Neural cell (in vitro differentiated cells): Measurements from ENCODE around the gene APOL6. TPM values are rescaled to one million over a fixed set of nuclear protein-coding genes. Genes with fewer than 3 reads are reported as not detected.

Source experiments
- H2AFZ ChIP-seq: fragments of 200-600, 300-800 bp; sonication (generic), shearing (Covaris generic); 2 replicates; pipeline ENCODE4 v1.6.0; 2014; ENCODE audit warnings: low read depth, mild to moderate bottlenecking, antibody characterized with exemption, low read length, moderate library complexity
- H3F3A ChIP-seq: fragments of 200-600 bp; shearing (Covaris generic); 2 replicates; pipeline ENCODE4 v1.6.1; 2016; ENCODE audit warnings: mild to moderate bottlenecking, moderate library complexity, mixed read lengths, antibody characterized with exemption, low read length; ENCODE audit not compliant: insufficient read depth, poor library complexity, severe bottlenecking
- H3K27ac ChIP-seq: fragments of 200-600, 300-800 bp; sonication (generic), shearing (Covaris generic); 2 replicates; pipeline ENCODE4 v1.5.1; 2014; ENCODE audit warnings: mild to moderate bottlenecking, low read length, moderate library complexity
- H3K27me3 ChIP-seq: fragments of 300-800, 200-600 bp; sonication (generic), shearing (Covaris generic); 2 replicates; pipeline ENCODE4 v1.6.0; 2014; ENCODE audit warnings: mild to moderate bottlenecking, low read depth, low read length, moderate library complexity; ENCODE audit not compliant: insufficient read depth
- H3K36me3 ChIP-seq: fragments of 300-800, 200-600 bp; sonication (generic), shearing (Covaris generic); 2 replicates; pipeline ENCODE4 v1.5.1; 2014; ENCODE audit warnings: mild to moderate bottlenecking, antibody characterized with exemption, low read length, moderate library complexity; ENCODE audit not compliant: insufficient read depth
- H3K4me2 ChIP-seq: fragments of 300-800, 200-600 bp; sonication (generic), shearing (Covaris generic); 2 replicates; pipeline ENCODE4 v1.6.0; 2014; ENCODE audit warnings: mild to moderate bottlenecking, low read length
- H3K4me3 ChIP-seq: fragments of 300-800, 200-600 bp; sonication (generic), shearing (Covaris generic); 2 replicates; pipeline ENCODE4 v1.5.1; 2014; ENCODE audit warnings: mild to moderate bottlenecking, low read length, moderate library complexity
- H3K79me2 ChIP-seq: fragments of 200-600 bp; shearing (Covaris generic); replicated peaks from 2 replicates; pipeline ENCODE4 v1.6.0; 2014; ENCODE audit warnings: mild to moderate bottlenecking, low read length, moderate library complexity; ENCODE audit not compliant: insufficient read depth
- H3K9ac ChIP-seq: fragments of 300-800, 200-600 bp; sonication (generic), shearing (Covaris generic); 2 replicates; pipeline ENCODE4 v1.6.1; 2016; ENCODE audit warnings: mild to moderate bottlenecking, low read length, mixed read lengths
- H3K9me2 ChIP-seq: fragments of 200-600 bp; shearing (Covaris generic); 2 replicates; pipeline ENCODE4 v1.6.1; 2016; ENCODE audit warnings: mild to moderate bottlenecking, low read length, mixed read lengths; ENCODE audit not compliant: insufficient read depth
- H3K9me3 ChIP-seq: fragments of 200-600, 300-800 bp; sonication (generic), shearing (Covaris generic); 2 replicates; pipeline ENCODE4 v1.6.1; 2016; ENCODE audit warnings: mild to moderate bottlenecking, mixed run types, low read length, moderate library complexity, mixed read lengths
- H4K20me1 ChIP-seq: fragments of 200-600 bp; shearing (Covaris generic); 2 replicates; pipeline ENCODE4 v1.6.1; 2016; ENCODE audit warnings: mild to moderate bottlenecking, mixed run types; ENCODE audit not compliant: insufficient read depth
- EP300 ChIP-seq: fragments of 450-650 bp; conservative IDR thresholded peaks from 2 replicates; pipeline ENCODE4 v1.6.1; 2014; ENCODE audit warnings: antibody characterized with exemption, mild to moderate bottlenecking, moderate library complexity; ENCODE audit not compliant: poor library complexity, severe bottlenecking
- EZH2 ChIP-seq: fragments of 200-600, 300-800 bp; shearing (Covaris generic), sonication (generic); IDR thresholded peaks from 2 replicates; pipeline ENCODE4 v1.6.1; 2014; ENCODE audit warnings: antibody characterized with exemption, low read length, borderline replicate concordance, mild to moderate bottlenecking; ENCODE audit not compliant: insufficient read depth, poor library complexity, severe bottlenecking
- MXI1 ChIP-seq: fragments of 450-650 bp; conservative IDR thresholded peaks from 2 replicates; pipeline ENCODE4 v1.6.1; 2014; ENCODE audit warnings: antibody characterized with exemption, mild to moderate bottlenecking; ENCODE audit not compliant: poor library complexity, severe bottlenecking
- POLR2AphosphoS5 ChIP-seq: IDR thresholded peaks from 2 replicates; pipeline ENCODE4 v1.6.1; 2012
- RAD21 ChIP-seq: fragments of 450-650 bp; conservative IDR thresholded peaks from 2 replicates; pipeline ENCODE4 v1.6.1; 2014; ENCODE audit warnings: antibody characterized with exemption, mild to moderate bottlenecking, moderate library complexity
- SMC3 ChIP-seq: fragments of 450-650 bp; conservative IDR thresholded peaks from 2 replicates; pipeline ENCODE4 v1.6.1; 2014; ENCODE audit warnings: antibody characterized with exemption, mild to moderate bottlenecking, moderate library complexity; ENCODE audit not compliant: poor library complexity
- TAF1 ChIP-seq: IDR thresholded peaks from 2 replicates; pipeline ENCODE4 v1.6.1; 2012; ENCODE audit warnings: low read depth
- polyA plus RNA-seq: library from polyadenylated mRNA; depleted of rRNA; stranded (reverse); fragments of >200 nt; gene quantifications from 2 replicates; pipeline ENCODE4 v1.2.3, GENCODE V29; 2014
- TF ChIP-seq, protein P1 (sequence below): fragments of 450-650 bp; IDR thresholded peaks from 2 replicates; pipeline ENCODE4 v1.5.1; 2014; ENCODE audit warnings: antibody characterized with exemption, mild to moderate bottlenecking, moderate library complexity; ENCODE audit not compliant: poor library complexity, severe bottlenecking
- TF ChIP-seq, protein P2 (sequence below): IDR thresholded peaks from 2 replicates; pipeline ENCODE4 v1.6.1; 2012; ENCODE audit warnings: borderline replicate concordance

Gene APOL6
- polyA plus RNA-seq, 1 donor from 2014 or later, result not detected

DNA sequence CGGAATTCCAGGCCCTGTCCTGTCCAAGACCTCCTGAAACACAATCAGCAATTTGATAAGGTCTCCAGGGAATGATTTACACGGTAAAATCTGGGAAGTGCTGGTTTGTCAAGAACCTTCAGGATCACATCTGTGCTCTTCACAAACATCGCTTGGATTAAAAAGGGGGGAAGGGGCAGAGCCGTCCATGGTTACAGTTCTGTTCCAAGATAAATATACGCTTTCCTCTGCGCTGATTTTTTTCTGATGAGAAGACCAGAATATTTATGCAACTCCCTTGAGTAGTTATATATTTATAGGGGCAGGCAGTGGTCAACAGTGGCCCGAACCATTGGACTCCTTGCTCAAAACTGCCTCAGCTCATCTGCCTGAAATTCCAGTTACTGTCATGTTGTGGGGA lies 60.2 kb downstream of the APOL6 start:
- H2AFZ ChIP-seq, result no peak overlapping the region
- no peak overlapping the region for H3K27ac ChIP-seq
- H3K9me3 ChIP-seq, result no peaks in the 10 kb centered on the region
- H3K4me3 ChIP-seq, result no peak overlapping the region
- no peak overlapping the region for H3K4me2 ChIP-seq
- H3F3A ChIP-seq, result no peaks in the 10 kb centered on the region
- H3K9me2 ChIP-seq, result no peaks in the 10 kb centered on the region
- TF ChIP-seq EZH2, result no peak
- TF ChIP-seq MXI1, result no peak
- H3K9ac ChIP-seq, result no peak overlapping the region
- H4K20me1 ChIP-seq, result no peaks in the 10 kb centered on the region
- H3K27me3 ChIP-seq, result no peaks in the 10 kb centered on the region
- no peaks in the 10 kb centered on the region for H3K79me2 ChIP-seq
- no peaks in the 10 kb centered on the region for H3K36me3 ChIP-seq

DNA sequence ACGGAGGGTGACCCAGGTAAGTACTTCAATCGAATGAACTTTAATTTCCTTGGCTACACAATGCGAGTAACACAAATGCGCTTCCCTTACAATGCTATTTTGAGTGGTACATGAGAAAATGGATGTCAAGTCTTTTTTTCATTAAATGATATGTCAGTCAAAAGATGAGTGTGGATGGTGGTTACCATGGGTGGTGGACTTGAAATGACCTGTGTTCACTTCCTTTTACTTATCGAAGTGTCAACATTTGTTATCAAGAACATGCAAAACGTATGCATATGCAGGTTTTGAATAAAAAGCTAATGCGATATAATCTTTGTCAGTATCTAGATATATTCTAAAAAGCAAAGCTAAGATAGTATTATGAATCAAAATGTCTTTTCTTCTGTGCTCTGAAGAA lies 60.7 kb downstream of the APOL6 start:
- no peaks in the 10 kb centered on the region for H3K27me3 ChIP-seq
- H3K79me2 ChIP-seq, result no peaks in the 10 kb centered on the region
- TF ChIP-seq, protein P1, sequence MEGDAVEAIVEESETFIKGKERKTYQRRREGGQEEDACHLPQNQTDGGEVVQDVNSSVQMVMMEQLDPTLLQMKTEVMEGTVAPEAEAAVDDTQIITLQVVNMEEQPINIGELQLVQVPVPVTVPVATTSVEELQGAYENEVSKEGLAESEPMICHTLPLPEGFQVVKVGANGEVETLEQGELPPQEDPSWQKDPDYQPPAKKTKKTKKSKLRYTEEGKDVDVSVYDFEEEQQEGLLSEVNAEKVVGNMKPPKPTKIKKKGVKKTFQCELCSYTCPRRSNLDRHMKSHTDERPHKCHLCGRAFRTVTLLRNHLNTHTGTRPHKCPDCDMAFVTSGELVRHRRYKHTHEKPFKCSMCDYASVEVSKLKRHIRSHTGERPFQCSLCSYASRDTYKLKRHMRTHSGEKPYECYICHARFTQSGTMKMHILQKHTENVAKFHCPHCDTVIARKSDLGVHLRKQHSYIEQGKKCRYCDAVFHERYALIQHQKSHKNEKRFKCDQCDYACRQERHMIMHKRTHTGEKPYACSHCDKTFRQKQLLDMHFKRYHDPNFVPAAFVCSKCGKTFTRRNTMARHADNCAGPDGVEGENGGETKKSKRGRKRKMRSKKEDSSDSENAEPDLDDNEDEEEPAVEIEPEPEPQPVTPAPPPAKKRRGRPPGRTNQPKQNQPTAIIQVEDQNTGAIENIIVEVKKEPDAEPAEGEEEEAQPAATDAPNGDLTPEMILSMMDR, result no peak
- TF ChIP-seq RAD21, result no peak
- TF ChIP-seq, protein P2, sequence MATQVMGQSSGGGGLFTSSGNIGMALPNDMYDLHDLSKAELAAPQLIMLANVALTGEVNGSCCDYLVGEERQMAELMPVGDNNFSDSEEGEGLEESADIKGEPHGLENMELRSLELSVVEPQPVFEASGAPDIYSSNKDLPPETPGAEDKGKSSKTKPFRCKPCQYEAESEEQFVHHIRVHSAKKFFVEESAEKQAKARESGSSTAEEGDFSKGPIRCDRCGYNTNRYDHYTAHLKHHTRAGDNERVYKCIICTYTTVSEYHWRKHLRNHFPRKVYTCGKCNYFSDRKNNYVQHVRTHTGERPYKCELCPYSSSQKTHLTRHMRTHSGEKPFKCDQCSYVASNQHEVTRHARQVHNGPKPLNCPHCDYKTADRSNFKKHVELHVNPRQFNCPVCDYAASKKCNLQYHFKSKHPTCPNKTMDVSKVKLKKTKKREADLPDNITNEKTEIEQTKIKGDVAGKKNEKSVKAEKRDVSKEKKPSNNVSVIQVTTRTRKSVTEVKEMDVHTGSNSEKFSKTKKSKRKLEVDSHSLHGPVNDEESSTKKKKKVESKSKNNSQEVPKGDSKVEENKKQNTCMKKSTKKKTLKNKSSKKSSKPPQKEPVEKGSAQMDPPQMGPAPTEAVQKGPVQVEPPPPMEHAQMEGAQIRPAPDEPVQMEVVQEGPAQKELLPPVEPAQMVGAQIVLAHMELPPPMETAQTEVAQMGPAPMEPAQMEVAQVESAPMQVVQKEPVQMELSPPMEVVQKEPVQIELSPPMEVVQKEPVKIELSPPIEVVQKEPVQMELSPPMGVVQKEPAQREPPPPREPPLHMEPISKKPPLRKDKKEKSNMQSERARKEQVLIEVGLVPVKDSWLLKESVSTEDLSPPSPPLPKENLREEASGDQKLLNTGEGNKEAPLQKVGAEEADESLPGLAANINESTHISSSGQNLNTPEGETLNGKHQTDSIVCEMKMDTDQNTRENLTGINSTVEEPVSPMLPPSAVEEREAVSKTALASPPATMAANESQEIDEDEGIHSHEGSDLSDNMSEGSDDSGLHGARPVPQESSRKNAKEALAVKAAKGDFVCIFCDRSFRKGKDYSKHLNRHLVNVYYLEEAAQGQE, result no peak
- no peak for TF ChIP-seq SMC3
- no peaks in the 10 kb centered on the region for H3K9me3 ChIP-seq
- no peak overlapping the region for H3K9ac ChIP-seq
- H3K36me3 ChIP-seq, result no peaks in the 10 kb centered on the region
- no peaks in the 10 kb centered on the region for H4K20me1 ChIP-seq
- H3K4me2 ChIP-seq, result no peak overlapping the region
- no peak overlapping the region for H3K4me3 ChIP-seq
- H3F3A ChIP-seq, result no peaks in the 10 kb centered on the region
- no peaks in the 10 kb centered on the region for H3K9me2 ChIP-seq
- no peak overlapping the region for H2AFZ ChIP-seq
- H3K27ac ChIP-seq, result no peak overlapping the region

DNA sequence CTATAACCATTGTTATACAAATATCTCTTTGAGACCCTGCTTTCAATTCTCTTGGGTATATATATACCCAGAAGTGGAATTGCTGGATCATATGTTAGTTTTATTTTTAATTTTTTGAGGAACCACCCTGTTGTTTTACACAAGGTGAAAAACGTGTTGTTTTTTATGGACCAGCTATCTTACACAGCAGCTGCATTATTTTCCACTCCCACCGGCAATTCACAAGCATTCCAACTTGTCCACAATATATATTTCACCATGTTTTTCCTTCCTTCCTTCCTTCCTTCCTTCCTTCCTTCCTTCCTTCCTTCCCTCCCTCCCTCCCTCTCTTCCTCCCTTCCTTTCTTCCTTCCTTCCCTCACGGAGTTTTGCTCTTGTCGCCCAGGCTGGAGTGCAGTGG lies 63.1 kb downstream of the APOL6 start:
- Histone ChIP-seq H3K9me3 (no peaks in the 10 kb centered on the region), H3K4me3 (no peak overlapping the region), H3K27me3 (no peaks in the 10 kb centered on the region)

More for the DNA sequence above, 63.1 kb downstream of the APOL6 start:
- TF ChIP-seq TAF1 (no peak), SMC3 (no peak), POLR2AphosphoS5 (no peak), MXI1 (no peak), EP300 (no peak), EZH2 (no peak), RAD21 (no peak)
- TF ChIP-seq, protein P1, result no peak
- TF ChIP-seq, protein P2, result no peak
- Histone ChIP-seq H4K20me1 (no peaks in the 10 kb centered on the region), H3K36me3 (no peaks in the 10 kb centered on the region), H3K9ac (no peak overlapping the region), H3K27ac (no peak overlapping the region), H3K9me2 (no peaks in the 10 kb centered on the region), H3F3A (no peaks in the 10 kb centered on the region), H3K79me2 (no peaks in the 10 kb centered on the region), H2AFZ (no peak overlapping the region), H3K4me2 (no peak overlapping the region)
